ENCODE measurements around the gene AATF. TPM values are rescaled to one million over a fixed set of nuclear protein-coding genes. Genes with fewer than 3 reads are reported as not detected.

AATF gene
- total and polyA plus RNA-seq, 9 of the 15 experiments (the other 6 are each of a cell fraction or from before 2014, with no cell fraction given) = 34.5 to 133 (median 90.1) TPM

DNA sequence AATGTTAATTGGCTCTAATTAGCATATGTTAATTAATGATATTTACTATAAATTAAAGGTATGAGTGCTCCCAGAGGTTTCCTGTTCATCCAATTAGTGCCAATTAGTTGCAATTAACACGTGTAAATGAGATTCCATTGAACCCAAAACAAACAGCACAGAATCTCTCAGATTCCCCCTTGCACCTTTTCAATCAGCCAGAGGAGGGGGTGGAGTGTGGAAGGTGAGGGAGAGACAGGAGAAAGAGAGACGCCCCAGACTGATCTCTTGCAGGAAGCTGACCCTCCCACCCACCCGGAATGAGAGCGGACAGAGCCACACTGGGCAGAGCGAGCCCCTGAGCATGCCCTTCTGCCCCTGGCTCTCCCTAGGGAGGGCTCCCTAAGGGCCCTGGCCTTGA lies 35.6 kb upstream of the AATF start:
- H2AFZ ChIP-seq (ENCODE audit: low read depth, low read length) = no peak overlapping the region
- H3K79me2 ChIP-seq (ENCODE audit: control insufficient read depth, insufficient read depth, low read length) = no peaks in the 10 kb centered on the region
- no peaks in the 10 kb centered on the region; a peak in 2 of 5 replicates for H3K4me1 ChIP-seq (replicated peaks in 1 of 2; ENCODE audit: control insufficient read depth in 2 of 2, insufficient read depth in 2 of 2, low read length in 2 of 2)
- H3K4me3 ChIP-seq = no peak overlapping the region
- 3% methylated on average over 2 of the region's 5 CpGs for WGBS (ENCODE audit: insufficient coverage, low coverage, missing lambda C conversion rate)
- intact Hi-C loops (cut with micrococcal nuclease) = no loop called here
- no peak overlapping the region for H3K4me2 ChIP-seq (ENCODE audit: insufficient read depth, low read length)
- TF ChIP-seq KDM2B (CRISPR knock-in tag; IDR thresholded peaks at IDR 0.05) (no peak), EP300 (IDR thresholded peaks at IDR 0.05; ENCODE audit: low read length) (no peak), PTRF (tag; IDR thresholded peaks at IDR 0.05) (no peak), ZNF12 (CRISPR knock-in tag; IDR thresholded peaks at IDR 0.05) (no peak), COPS2 (conservative IDR thresholded peaks at IDR 0.05) (no peak), ZNF354B (CRISPR knock-in tag; IDR thresholded peaks at IDR 0.05) (no peak), ETV1 (tag; conservative IDR thresholded peaks at IDR 0.05; ENCODE audit: low read depth) (no peak), POLR2AphosphoS2 (IDR thresholded peaks at IDR 0.05; ENCODE audit: low read length) (no peak)
- in situ Hi-C loops (cut with MboI) = no loop called here
- H3K27me3 ChIP-seq (ENCODE audit: control insufficient read depth in 2 of 2, insufficient read depth in 2 of 2, low read length in 2 of 2) = peaks cover 2 to 13% of the 10 kb centered on the region in 2 experiments; a peak in 3 of 5 replicates
- no peak overlapping the region for H3K9ac ChIP-seq (ENCODE audit: insufficient read depth in 1 of 2, low read depth in 2 of 2, low read length in 2 of 2)
- ChIA-PET CTCF (ENCODE audit: low intra/inter-chr PET ratio) (no interaction called here), POLR2A (no interaction called here)
- H3K36me3 ChIP-seq (ENCODE audit: control insufficient read depth, insufficient read depth, low read length) = no peaks in the 10 kb centered on the region
- H3K9me3 ChIP-seq (replicated peaks; ENCODE audit: control insufficient read depth, insufficient read depth, low read depth, low read length) = no peaks in the 10 kb centered on the region
- no peaks in the 10 kb centered on the region for H3K9me1 ChIP-seq (ENCODE audit: control insufficient read depth, insufficient read depth, low read length)
- ATAC-seq (no peak), DNase-seq (ENCODE audit: extremely low read depth in 1 of 4, low spot score in 3 of 4) (no peak), FAIRE-seq (no peak)
- H4K20me1 ChIP-seq (replicated peaks; ENCODE audit: control insufficient read depth, insufficient read depth, low read length) = no peaks in the 10 kb centered on the region
- no TSS peak for BruUV-seq (replicated peaks)
- H3K27ac ChIP-seq (ENCODE audit: extremely low read depth, low read depth, low read length) = no peak overlapping the region
